ENCODE measurements around the gene TMOD3.

Gene TMOD3

GRCh38 chr15:51878446-51879386 is 49.3 kb downstream of the TMOD3 start:
- no peak overlapping the region for H3K23ac ChIP-seq (ENCODE audit: low read length)
- no peaks in the 10 kb centered on the region for H3K79me2 ChIP-seq (ENCODE audit: control insufficient read depth, insufficient read depth, low read length)
- H3K27me3 ChIP-seq (ENCODE audit: insufficient read depth, low read length, poor library complexity) = no peaks in the 10 kb centered on the region
- H3K18ac ChIP-seq (ENCODE audit: low read length) = no peak overlapping the region
- H3K9ac ChIP-seq (ENCODE audit: low read length) = no peak overlapping the region
- no peaks in the 10 kb centered on the region for H3K36me3 ChIP-seq (ENCODE audit: control insufficient read depth, insufficient read depth, low read length)
- H3K4ac ChIP-seq (ENCODE audit: low read depth, low read length) = no peak overlapping the region
- H3K4me2 ChIP-seq (ENCODE audit: low read length) = no peak overlapping the region
- H2AK5ac ChIP-seq (ENCODE audit: low read length) = no peak overlapping the region
- H4K5ac ChIP-seq (ENCODE audit: low read length) = no peak overlapping the region
- peak; percentile 13 for DNase-seq
- H2BK120ac ChIP-seq (ENCODE audit: low read depth, low read length) = no peak overlapping the region
- no peak overlapping the region for H3K4me3 ChIP-seq (ENCODE audit: low read length)
- no peaks in the 10 kb centered on the region for H3K79me1 ChIP-seq (ENCODE audit: low read length)
- no peak overlapping the region for H3K27ac ChIP-seq (ENCODE audit: low read depth, low read length)
- H2BK5ac ChIP-seq (ENCODE audit: low read length) = no peak overlapping the region
- no CpG with 5 or more reads among the region's 1 CpG for WGBS (ENCODE audit: extremely low coverage, insufficient coverage, low lambda C conversion rate)
- no peak overlapping the region for H2BK15ac ChIP-seq (replicated peaks; ENCODE audit: low read depth)
- no peak overlapping the region for H4K8ac ChIP-seq (ENCODE audit: low read depth, low read length)
- H3K4me1 ChIP-seq (ENCODE audit: control insufficient read depth, low read depth, low read length) = no peaks in the 10 kb centered on the region
- H3K56ac ChIP-seq (ENCODE audit: low read length) = no peak overlapping the region

- H3K4ac ChIP-seq (ENCODE audit: low read depth, low read length) = no peak overlapping the region
Observed at GRCh38 chr15:51879555-51879954, 50.1 kb downstream of the TMOD3 start.

GRCh38 chr15:51883271-51883837 is 53.9 kb downstream of the TMOD3 start:
- Histone ChIP-seq H2AK5ac (ENCODE audit: low read length) (no peak overlapping the region), H3K4ac (ENCODE audit: low read depth, low read length) (no peak overlapping the region), H3K36me3 (ENCODE audit: control insufficient read depth, insufficient read depth, low read length) (no peaks in the 10 kb centered on the region), H2BK120ac (ENCODE audit: low read depth, low read length) (no peak overlapping the region), H3K79me2 (ENCODE audit: control insufficient read depth, insufficient read depth, low read length) (no peaks in the 10 kb centered on the region), H3K9ac (ENCODE audit: low read length) (no peak overlapping the region), H3K4me3 (ENCODE audit: low read length) (no peak overlapping the region), H3K27ac (ENCODE audit: low read depth, low read length) (no peak overlapping the region), H3K4me1 (ENCODE audit: control insufficient read depth, low read depth, low read length) (no peaks in the 10 kb centered on the region), H2BK5ac (ENCODE audit: low read length) (no peak overlapping the region), H3K79me1 (ENCODE audit: low read length) (peaks cover 3% of the 10 kb centered on the region), H2BK15ac (replicated peaks; ENCODE audit: low read depth) (no peak overlapping the region), H4K5ac (ENCODE audit: low read length) (no peak overlapping the region), H3K18ac (ENCODE audit: low read length) (no peak overlapping the region), H3K56ac (ENCODE audit: low read length) (no peak overlapping the region), H4K8ac (ENCODE audit: low read depth, low read length) (no peak overlapping the region), H3K27me3 (ENCODE audit: insufficient read depth, low read length, poor library complexity) (no peaks in the 10 kb centered on the region), H3K4me2 (ENCODE audit: low read length) (no peak overlapping the region), H3K23ac (ENCODE audit: low read length) (no peak overlapping the region)
- DNase-seq = no peak
- WGBS (ENCODE audit: extremely low coverage, insufficient coverage, low lambda C conversion rate) = 100% methylated on average over 1 of the region's 2 CpGs

More at GRCh38 chr15:51879555-51879954, 50.1 kb downstream of the TMOD3 start:
- H2BK120ac ChIP-seq (ENCODE audit: low read depth, low read length) = no peak overlapping the region
- H3K4me3 ChIP-seq (ENCODE audit: low read length) = no peak overlapping the region
- WGBS (ENCODE audit: extremely low coverage, insufficient coverage, low lambda C conversion rate) = no CpG with 5 or more reads among the region's 1 CpG
- H3K18ac ChIP-seq (ENCODE audit: low read length) = no peak overlapping the region
- H3K36me3 ChIP-seq (ENCODE audit: control insufficient read depth, insufficient read depth, low read length) = no peaks in the 10 kb centered on the region
- H2BK15ac ChIP-seq (replicated peaks; ENCODE audit: low read depth) = no peak overlapping the region
- no peak overlapping the region for H3K27ac ChIP-seq (ENCODE audit: low read depth, low read length)
- no peaks in the 10 kb centered on the region for H3K27me3 ChIP-seq (ENCODE audit: insufficient read depth, low read length, poor library complexity)
- no peak for DNase-seq
- H2AK5ac ChIP-seq (ENCODE audit: low read length) = no peak overlapping the region
- H3K9ac ChIP-seq (ENCODE audit: low read length) = no peak overlapping the region
- H3K79me2 ChIP-seq (ENCODE audit: control insufficient read depth, insufficient read depth, low read length) = no peaks in the 10 kb centered on the region
- H3K79me1 ChIP-seq (ENCODE audit: low read length) = peaks cover 3% of the 10 kb centered on the region
- H4K5ac ChIP-seq (ENCODE audit: low read length) = no peak overlapping the region
- H2BK5ac ChIP-seq (ENCODE audit: low read length) = no peak overlapping the region
- no peak overlapping the region for H3K4me2 ChIP-seq (ENCODE audit: low read length)
- no peak overlapping the region for H3K56ac ChIP-seq (ENCODE audit: low read length)
- no peak overlapping the region for H3K23ac ChIP-seq (ENCODE audit: low read length)
- H3K4me1 ChIP-seq (ENCODE audit: control insufficient read depth, low read depth, low read length) = no peaks in the 10 kb centered on the region
- no peak overlapping the region for H4K8ac ChIP-seq (ENCODE audit: low read depth, low read length)

GRCh38 chr15:51884041-51884440 is 54.6 kb downstream of the TMOD3 start:
- H3K79me2 ChIP-seq (ENCODE audit: control insufficient read depth, insufficient read depth, low read length) = no peaks in the 10 kb centered on the region
- no peaks in the 10 kb centered on the region for H3K4me1 ChIP-seq (ENCODE audit: control insufficient read depth, low read depth, low read length)
- no peak overlapping the region for H2AK5ac ChIP-seq (ENCODE audit: low read length)
- WGBS (ENCODE audit: extremely low coverage, insufficient coverage, low lambda C conversion rate) = no CpG with 5 or more reads among the region's 1 CpG
- no peak overlapping the region for H3K18ac ChIP-seq (ENCODE audit: low read length)
- H3K23ac ChIP-seq (ENCODE audit: low read length) = no peak overlapping the region
- no peak overlapping the region for H3K9ac ChIP-seq (ENCODE audit: low read length)
- H3K4me3 ChIP-seq (ENCODE audit: low read length) = no peak overlapping the region
- H2BK5ac ChIP-seq (ENCODE audit: low read length) = no peak overlapping the region
- no peak overlapping the region for H2BK120ac ChIP-seq (ENCODE audit: low read depth, low read length)
- H3K27me3 ChIP-seq (ENCODE audit: insufficient read depth, low read length, poor library complexity) = no peaks in the 10 kb centered on the region
- no peaks in the 10 kb centered on the region for H3K36me3 ChIP-seq (ENCODE audit: control insufficient read depth, insufficient read depth, low read length)
- DNase-seq = no peak
- no peak overlapping the region for H4K5ac ChIP-seq (ENCODE audit: low read length)
- H3K27ac ChIP-seq (ENCODE audit: low read depth, low read length) = no peak overlapping the region
- H3K79me1 ChIP-seq (ENCODE audit: low read length) = peaks cover 3% of the 10 kb centered on the region
- H4K8ac ChIP-seq (ENCODE audit: low read depth, low read length) = no peak overlapping the region
- H2BK15ac ChIP-seq (replicated peaks; ENCODE audit: low read depth) = no peak overlapping the region
- no peak overlapping the region for H3K56ac ChIP-seq (ENCODE audit: low read length)
- H3K4me2 ChIP-seq (ENCODE audit: low read length) = no peak overlapping the region
- no peak overlapping the region for H3K4ac ChIP-seq (ENCODE audit: low read depth, low read length)

- Histone ChIP-seq H3K23ac (ENCODE audit: low read length) (no peak overlapping the region), H2AK5ac (ENCODE audit: low read length) (no peak overlapping the region), H4K8ac (ENCODE audit: low read depth, low read length) (no peak overlapping the region), H2BK5ac (ENCODE audit: low read length) (no peak overlapping the region), H3K9ac (ENCODE audit: low read length) (no peak overlapping the region), H3K18ac (ENCODE audit: low read length) (no peak overlapping the region), H4K5ac (ENCODE audit: low read length) (no peak overlapping the region), H3K36me3 (ENCODE audit: control insufficient read depth, insufficient read depth, low read length) (no peaks in the 10 kb centered on the region), H2BK120ac (ENCODE audit: low read depth, low read length) (no peak overlapping the region), H3K27ac (ENCODE audit: low read depth, low read length) (no peak overlapping the region), H3K4me1 (ENCODE audit: control insufficient read depth, low read depth, low read length) (no peaks in the 10 kb centered on the region), H3K4ac (ENCODE audit: low read depth, low read length) (no peak overlapping the region), H3K79me2 (ENCODE audit: control insufficient read depth, insufficient read depth, low read length) (no peaks in the 10 kb centered on the region), H3K27me3 (ENCODE audit: insufficient read depth, low read length, poor library complexity) (no peaks in the 10 kb centered on the region), H3K4me2 (ENCODE audit: low read length) (no peak overlapping the region), H3K56ac (ENCODE audit: low read length) (no peak overlapping the region), H2BK15ac (replicated peaks; ENCODE audit: low read depth) (no peak overlapping the region), H3K79me1 (ENCODE audit: low read length) (peaks cover 3% of the 10 kb centered on the region), H3K4me3 (ENCODE audit: low read length) (no peak overlapping the region)
- DNase-seq = no peak
Observed at GRCh38 chr15:51884517-51885236, 55.2 kb downstream of the TMOD3 start.
